ENCODE data around the gene ABHD12. TPM values are rescaled to one million over a fixed set of nuclear protein-coding genes. Genes with fewer than 3 reads are reported as not detected.

The ABHD12 gene
- total RNA-seq, 1 donor from 2014 or later = 58.0 TPM

DNA sequence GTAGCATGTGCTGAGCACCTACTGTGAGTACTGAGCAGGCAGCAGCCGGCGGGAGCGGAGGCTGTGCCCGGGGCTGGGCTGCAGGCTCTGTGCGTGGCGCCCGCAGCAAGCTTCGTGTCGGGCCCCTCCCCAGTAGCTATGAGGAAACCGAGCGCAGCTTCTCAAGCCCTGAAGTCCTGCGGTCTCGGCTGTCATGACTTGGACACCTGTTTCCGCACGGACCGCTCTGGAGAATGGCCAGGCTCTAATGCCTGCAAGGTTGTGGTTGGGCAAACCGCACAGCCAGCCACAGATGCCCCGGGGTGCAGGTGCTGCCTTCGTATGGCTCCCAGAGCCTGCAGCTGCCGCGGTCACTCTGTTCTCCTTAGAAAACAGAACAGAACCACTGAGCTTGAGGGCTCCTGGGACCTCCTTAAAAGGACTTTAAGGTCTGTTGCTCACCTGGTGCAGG is 109.1 kb downstream of the ABHD12 start:
- Mint-ChIP-seq H3K27me3 (ENCODE audit: low read depth) (no peaks in the 10 kb centered on the region), H3K4me3 (no peak overlapping the region), H3K36me3 (peaks cover 33% of the 10 kb centered on the region), H3K4me1 (no peaks in the 10 kb centered on the region), H3K27ac (no peak overlapping the region), H3K9me3 (no peaks in the 10 kb centered on the region)
- TF ChIP-seq, protein P1, sequence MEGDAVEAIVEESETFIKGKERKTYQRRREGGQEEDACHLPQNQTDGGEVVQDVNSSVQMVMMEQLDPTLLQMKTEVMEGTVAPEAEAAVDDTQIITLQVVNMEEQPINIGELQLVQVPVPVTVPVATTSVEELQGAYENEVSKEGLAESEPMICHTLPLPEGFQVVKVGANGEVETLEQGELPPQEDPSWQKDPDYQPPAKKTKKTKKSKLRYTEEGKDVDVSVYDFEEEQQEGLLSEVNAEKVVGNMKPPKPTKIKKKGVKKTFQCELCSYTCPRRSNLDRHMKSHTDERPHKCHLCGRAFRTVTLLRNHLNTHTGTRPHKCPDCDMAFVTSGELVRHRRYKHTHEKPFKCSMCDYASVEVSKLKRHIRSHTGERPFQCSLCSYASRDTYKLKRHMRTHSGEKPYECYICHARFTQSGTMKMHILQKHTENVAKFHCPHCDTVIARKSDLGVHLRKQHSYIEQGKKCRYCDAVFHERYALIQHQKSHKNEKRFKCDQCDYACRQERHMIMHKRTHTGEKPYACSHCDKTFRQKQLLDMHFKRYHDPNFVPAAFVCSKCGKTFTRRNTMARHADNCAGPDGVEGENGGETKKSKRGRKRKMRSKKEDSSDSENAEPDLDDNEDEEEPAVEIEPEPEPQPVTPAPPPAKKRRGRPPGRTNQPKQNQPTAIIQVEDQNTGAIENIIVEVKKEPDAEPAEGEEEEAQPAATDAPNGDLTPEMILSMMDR (IDR thresholded peaks at IDR 0.05; ENCODE audit: unreplicated experiment) = no peak
- DNase-seq (ENCODE audit: low spot score in 2 of 2, unreplicated experiment in 2 of 2) = peak in 1 of 2 experiments; percentile 8

DNA sequence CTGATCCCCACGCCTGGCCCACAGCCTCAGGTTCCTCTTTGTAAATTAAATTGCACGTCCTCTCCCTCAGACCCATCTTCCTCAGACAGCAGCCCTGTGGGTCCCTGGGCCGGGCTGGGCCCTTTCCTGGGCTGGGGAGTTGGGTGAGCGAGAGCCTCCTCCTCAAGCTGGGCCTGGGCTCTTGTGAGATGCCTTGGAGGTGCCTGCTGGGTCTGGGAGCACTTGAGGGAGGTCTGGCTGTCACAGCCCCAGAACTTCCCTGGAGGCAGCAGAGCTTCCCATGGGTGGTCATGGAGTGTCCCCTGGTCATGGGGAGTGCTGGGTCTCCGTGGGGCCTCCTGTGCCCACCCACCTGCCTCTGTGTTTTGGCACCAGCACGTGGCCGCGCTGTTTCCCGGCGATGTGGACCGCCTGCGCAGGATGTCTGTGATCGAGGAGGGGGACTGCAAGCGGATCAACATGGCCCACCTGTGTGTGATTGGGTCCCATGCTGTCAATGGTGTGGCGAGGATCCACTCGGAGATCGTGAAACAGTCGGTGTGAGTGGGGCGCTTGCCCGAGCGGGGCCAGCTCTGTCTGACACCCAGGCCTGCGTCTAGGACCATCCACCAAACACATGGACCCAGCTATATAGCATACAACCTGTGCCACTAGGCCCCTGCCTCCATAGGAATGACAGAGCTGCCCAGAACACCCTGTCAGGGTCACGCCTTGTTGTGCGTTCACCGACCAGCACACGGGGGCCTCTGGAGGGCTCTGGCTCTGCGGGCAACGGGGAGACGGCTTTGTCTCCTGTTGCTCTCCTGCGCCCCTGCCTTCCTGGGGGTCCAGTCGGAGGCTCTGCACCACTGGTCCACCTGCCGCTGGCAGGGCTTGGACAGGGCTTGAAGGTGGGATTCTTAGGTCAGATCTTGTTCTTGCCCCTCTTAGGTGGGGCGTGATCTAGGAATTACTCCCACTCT is 109.8 kb downstream of the ABHD12 start:
- peaks cover 28% of the 10 kb centered on the region for H3K36me3 Mint-ChIP-seq
- no peaks in the 10 kb centered on the region for H3K27me3 Mint-ChIP-seq (ENCODE audit: low read depth)
- H3K27ac Mint-ChIP-seq = no peak overlapping the region
- H3K4me1 Mint-ChIP-seq = no peaks in the 10 kb centered on the region
- H3K9me3 Mint-ChIP-seq = no peaks in the 10 kb centered on the region
- H3K4me3 Mint-ChIP-seq = no peak overlapping the region
- TF ChIP-seq, protein P1 (IDR thresholded peaks at IDR 0.05; ENCODE audit: unreplicated experiment) = no peak
- DNase-seq (ENCODE audit: low spot score in 2 of 2, unreplicated experiment in 2 of 2) = peak in 1 of 2 experiments; percentile 10

DNA sequence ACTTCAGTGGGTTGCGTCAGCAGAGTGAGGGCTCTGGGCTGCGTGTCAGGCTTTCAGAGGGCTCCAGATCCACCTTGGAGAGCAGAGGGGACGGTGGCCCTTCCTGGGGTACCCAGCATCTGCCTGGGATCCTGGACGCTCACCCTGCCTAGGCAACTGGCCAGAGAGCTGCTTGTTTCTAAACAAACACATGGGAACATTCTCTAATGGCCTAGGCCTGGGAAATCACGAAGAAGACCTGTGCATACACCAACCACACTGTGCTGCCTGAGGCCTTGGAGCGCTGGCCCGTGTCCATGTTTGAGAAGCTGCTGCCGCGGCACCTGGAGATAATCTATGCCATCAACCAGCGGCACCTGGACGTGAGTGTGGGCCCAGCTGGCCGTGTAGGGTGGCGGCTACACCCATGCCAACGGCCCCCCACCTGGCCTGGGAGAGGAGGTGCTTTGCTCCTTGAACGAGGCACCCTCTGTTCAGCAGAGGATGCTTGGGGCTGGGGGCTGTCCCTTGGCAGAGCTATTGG is 110.5 kb downstream of the ABHD12 start:
- H3K4me1 Mint-ChIP-seq = no peaks in the 10 kb centered on the region
- DNase-seq (ENCODE audit: low spot score in 2 of 2, unreplicated experiment in 2 of 2) = peak in 1 of 2 experiments; percentile 10
- no peaks in the 10 kb centered on the region for H3K27me3 Mint-ChIP-seq (ENCODE audit: low read depth)
- TF ChIP-seq, protein P1 (IDR thresholded peaks at IDR 0.05; ENCODE audit: unreplicated experiment) = no peak
- peaks cover 22% of the 10 kb centered on the region for H3K36me3 Mint-ChIP-seq
- no peak overlapping the region for H3K27ac Mint-ChIP-seq
- H3K9me3 Mint-ChIP-seq = no peaks in the 10 kb centered on the region
- no peak overlapping the region for H3K4me3 Mint-ChIP-seq

DNA sequence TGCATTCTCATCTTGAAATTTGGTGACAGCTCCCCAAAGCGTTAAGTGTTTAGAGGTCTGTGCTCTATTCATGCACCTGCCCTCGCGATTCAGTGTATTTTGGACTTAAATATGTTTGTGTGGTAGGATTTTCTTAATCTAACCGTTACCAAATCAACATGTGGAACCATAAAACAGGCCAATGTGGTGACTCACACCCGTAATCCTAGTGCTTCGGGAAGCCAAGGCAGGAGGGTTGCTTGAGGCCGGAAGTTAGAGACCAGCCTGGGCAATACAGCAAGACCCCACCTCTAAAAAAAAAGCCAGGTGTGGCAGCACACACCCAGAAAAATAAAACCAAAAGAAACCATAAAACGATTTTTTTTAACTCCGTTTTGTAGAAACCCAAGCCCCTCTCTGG is 111.2 kb downstream of the ABHD12 start:
- Mint-ChIP-seq H3K36me3 (peaks cover 22% of the 10 kb centered on the region), H3K4me1 (no peaks in the 10 kb centered on the region), H3K27me3 (ENCODE audit: low read depth) (no peaks in the 10 kb centered on the region), H3K4me3 (no peak overlapping the region), H3K27ac (no peak overlapping the region), H3K9me3 (no peaks in the 10 kb centered on the region)
- DNase-seq (ENCODE audit: low spot score in 2 of 2, unreplicated experiment in 2 of 2) = no peak
- TF ChIP-seq, protein P1 (IDR thresholded peaks at IDR 0.05; ENCODE audit: unreplicated experiment) = no peak

DNA sequence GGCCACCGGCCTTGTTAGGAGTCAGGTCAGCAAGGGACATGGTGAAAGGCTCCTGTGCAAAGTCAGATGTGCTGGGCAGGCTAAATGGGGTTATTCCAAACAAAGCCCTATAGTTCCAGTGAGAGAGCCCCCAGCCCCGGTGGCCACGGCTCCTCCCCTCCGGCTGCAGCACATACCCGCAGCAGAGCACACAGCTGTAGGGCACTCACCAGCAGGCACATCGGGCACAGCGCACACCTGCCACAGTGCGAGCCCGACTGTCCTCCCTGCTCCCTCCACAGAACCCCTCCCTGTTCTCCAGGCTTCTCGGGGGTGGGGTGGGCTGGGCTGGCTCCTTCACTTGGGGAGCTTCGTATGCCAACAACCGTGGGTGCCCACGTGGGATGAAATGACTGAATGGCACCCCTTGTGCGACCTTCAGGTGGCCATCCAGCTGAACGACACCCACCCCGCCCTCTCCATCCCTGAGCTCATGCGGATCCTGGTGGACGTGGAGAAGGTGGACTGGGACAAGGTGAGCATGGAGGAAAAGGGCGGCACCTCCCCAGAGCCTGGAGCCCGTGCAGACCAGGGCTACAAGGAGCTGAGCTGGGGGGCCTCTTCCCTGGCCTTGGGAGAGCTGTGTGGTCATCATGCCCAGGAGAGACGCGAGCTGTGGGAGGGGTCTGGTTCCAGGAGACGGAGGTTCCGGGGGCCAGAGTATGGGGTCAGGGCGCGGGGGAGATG is 111.8 kb downstream of the ABHD12 start:
- peak in 1 of 2 experiments; percentile 13 for DNase-seq (ENCODE audit: low spot score in 2 of 2, unreplicated experiment in 2 of 2)
- Mint-ChIP-seq H3K36me3 (peaks cover 22% of the 10 kb centered on the region), H3K27me3 (ENCODE audit: low read depth) (no peaks in the 10 kb centered on the region), H3K4me1 (no peaks in the 10 kb centered on the region), H3K27ac (no peak overlapping the region), H3K4me3 (no peak overlapping the region), H3K9me3 (no peaks in the 10 kb centered on the region)
- TF ChIP-seq, protein P1 (IDR thresholded peaks at IDR 0.05; ENCODE audit: unreplicated experiment) = no peak

All from mesothelial cell of epicardium (in vitro differentiated cells).